Nucleus accumbens (tissue), 56 donors: ENCODE results near the gene TGFBR3L.
"Not testable (repeated sequence)": the region's sequence is repeated elsewhere in the genome, so short reads cannot be mapped to it uniquely, and the experiment has no call there.

ENCODE experiments used
- DNase-seq, 56 donors: peaks; one replicate each; lab custom pipeline; 2025; lab: John Stamatoyannopoulos, UW

Gene TGFBR3L

GRCh38 chr19:7879111-7879807 lies 35.4 kb upstream of the TGFBR3L start:
- no peak for DNase-seq

DNA sequence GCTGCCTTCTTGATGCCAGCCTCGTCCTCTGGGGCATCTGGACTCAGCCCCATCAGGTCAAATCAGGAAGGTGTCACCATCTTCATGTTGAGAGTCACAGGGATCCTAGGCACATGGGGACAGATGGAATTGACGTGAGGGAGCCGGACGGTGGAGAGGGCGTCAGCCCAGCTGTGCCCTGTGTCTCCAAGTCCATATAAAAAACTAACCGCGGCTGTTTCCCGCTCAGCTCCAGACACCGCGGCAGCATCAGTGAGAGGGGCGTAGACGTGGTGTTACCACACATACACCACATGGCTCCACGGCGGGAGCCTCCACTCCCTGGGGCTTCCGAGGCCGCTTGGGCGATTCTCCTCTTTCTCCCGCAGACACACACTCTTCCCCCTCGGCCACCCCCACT lies 34.8 kb upstream of the TGFBR3L start:
- no peak for DNase-seq

GRCh38 chr19:7881910-7882309 lies 32.7 kb upstream of the TGFBR3L start:
- no peak for DNase-seq

DNA sequence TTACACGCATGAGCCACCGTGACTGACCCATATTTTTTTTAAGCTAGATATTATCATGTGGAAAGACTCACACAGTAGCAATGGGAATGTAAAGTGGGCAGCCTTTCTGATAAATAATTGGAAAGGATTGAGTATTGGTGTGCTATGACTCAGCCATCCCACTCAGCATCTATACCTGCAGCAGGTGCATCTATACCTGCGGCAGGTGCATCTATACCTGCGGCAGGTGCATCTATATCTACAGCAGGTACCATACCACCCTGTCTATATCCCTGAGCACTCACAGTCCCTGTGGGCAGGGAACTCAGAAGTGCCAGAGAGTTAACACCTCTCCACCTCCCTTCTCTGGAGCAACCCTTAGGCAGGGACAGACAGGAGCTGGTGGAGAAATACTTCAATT lies 31.5 kb upstream of the TGFBR3L start:
- no peak for DNase-seq

GRCh38 chr19:7883796-7884570 lies 30.6 kb upstream of the TGFBR3L start:
- no peak for DNase-seq

- no peak for DNase-seq
These were observed 28.8 kb upstream of the TGFBR3L start for GRCh38 chr19:7885818-7886217.

DNA sequence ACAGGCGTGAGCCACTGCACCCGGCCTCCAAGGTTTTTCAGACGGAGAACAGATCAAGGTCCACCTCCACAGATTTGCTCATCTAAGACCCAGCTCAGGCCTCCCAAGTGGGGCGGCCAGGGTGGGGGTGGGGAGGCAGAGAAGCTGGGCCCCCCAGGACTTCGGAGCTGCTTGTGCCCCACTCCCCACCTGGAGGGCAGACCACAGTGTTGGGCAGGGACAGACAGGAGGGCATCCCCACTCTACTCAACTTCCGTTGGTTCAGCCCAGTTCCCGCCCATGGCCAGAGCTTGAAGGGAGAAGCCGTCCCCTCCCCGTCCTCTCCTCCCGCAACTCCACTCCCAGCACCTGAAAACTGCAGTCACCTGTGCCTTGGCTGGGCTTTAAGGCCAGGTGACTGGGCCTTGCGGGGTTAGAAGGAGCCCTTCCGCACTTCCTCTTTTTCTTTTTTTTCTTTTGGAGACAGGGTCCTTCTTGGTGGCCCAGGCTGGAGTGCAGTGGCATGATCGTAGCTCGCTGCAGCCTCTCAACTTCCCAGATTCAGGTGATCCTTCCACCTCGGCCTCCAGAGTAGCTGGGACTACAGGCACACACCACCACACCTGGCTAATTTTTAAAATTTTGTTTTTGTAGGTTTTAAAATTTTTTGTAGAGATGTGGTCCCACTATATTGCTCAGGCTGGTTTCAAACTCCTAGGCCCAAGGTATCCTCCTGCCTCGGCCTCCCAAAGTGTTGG lies 27.1 kb upstream of the TGFBR3L start:
- no peak for DNase-seq

- no peak for DNase-seq
These were observed 26.3 kb upstream of the TGFBR3L start, which contains the start of gene LRRC8E for GRCh38 chr19:7888145-7888825. LRRC8E (plus strand) TSS chr19:7888510; CDS start chr19:7895604, 7,094 bp downstream.

DNA sequence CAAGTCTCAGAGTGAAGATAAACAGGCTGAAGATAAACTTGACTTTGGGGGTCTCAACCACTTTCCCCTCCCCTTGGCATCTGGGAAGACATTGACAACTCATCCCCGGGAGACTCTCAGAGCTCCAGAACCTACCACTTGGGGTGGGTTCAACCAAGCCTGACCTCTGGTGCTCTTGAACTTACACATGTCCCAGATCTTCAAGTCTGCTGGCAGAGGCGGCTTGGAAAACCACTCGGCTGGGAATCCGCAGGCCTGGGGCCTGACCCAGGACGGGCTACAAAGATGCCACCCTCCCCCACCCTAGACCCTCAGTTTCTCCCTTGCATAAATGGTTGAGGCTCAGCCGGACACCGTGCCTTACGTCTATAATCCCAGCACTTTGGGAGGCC lies 25.8 kb upstream of the TGFBR3L start:
- no peak for DNase-seq

DNA sequence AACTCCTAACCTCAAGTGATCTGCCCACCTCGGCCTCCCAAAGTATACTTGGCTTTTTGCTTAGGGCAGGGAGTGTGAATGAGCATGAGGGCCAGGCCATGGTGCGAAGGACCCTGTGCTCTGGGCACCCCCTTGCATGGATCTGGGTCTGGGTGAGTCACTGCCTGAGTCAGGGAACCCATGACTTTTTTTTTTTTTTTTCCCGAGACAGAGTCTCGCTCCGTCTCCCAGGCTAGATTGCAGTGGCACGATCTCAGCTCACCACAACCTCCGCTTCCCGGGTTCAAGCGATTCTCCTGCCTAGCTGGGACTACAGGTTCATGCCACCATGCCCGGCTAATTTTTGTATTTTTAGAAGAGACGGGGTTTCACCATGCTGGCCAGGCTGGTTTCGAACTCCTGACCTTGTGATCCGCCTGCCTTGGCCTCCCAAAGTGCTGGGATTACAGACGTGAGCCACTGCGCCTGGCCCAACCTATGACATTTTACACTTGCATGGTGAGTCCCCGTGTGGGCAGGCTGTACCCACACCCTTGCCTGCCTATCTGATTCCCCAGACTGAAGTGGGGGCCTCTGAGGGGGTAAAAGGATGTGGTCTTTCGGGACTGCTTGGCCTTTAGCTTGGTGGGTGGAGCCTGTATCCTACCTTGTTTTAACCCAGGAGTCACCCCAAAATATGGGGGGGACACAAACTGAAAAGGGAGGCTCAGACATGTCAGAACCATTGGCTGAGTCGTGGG lies 21.1 kb upstream of the TGFBR3L start:
- not testable (repeated sequence) for DNase-seq

GRCh38 chr19:7894612-7895309 lies 19.9 kb upstream of the TGFBR3L start:
- DNase-seq = no peak

DNA sequence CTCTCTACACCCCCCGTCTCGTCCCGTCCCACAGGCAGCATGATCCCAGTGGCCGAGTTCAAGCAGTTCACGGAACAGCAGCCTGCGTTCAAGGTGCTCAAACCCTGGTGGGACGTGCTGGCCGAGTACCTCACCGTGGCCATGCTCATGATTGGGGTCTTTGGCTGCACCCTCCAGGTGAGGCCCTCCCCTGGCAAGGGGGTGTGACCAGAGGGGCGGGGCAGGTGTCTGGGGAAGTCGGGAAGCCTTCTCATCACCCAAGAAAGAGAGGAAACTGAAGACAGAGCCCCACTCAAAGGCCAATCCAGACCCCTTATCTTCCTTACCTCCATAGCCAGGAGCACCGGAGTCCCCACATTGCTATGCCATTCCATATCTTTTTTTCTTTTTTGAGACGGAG lies 19.1 kb upstream of the TGFBR3L start:
- no peak for DNase-seq

- no peak for DNase-seq
These were observed 17.3 kb upstream of the TGFBR3L start for GRCh38 chr19:7897292-7897691.

DNA sequence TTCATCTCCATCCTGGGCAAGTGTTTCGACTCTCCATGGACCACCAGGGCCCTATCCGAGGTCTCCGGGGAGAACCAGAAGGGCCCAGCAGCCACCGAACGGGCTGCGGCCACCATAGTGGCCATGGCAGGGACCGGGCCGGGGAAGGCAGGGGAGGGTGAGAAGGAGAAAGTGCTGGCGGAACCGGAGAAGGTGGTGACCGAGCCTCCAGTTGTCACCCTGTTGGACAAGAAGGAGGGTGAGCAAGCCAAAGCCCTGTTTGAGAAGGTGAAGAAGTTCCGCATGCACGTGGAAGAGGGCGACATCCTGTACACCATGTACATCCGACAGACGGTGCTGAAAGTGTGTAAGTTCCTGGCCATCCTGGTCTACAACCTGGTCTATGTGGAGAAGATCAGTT lies 15.7 kb upstream of the TGFBR3L start:
- DNase-seq = no peak

- no peak for DNase-seq
These were observed 14.8 kb upstream of the TGFBR3L start for GRCh38 chr19:7899751-7900378.

GRCh38 chr19:7900401-7900870 lies 14.2 kb upstream of the TGFBR3L start:
- DNase-seq = no peak

GRCh38 chr19:7900931-7901330 lies 13.7 kb upstream of the TGFBR3L start:
- DNase-seq = no peak

DNA sequence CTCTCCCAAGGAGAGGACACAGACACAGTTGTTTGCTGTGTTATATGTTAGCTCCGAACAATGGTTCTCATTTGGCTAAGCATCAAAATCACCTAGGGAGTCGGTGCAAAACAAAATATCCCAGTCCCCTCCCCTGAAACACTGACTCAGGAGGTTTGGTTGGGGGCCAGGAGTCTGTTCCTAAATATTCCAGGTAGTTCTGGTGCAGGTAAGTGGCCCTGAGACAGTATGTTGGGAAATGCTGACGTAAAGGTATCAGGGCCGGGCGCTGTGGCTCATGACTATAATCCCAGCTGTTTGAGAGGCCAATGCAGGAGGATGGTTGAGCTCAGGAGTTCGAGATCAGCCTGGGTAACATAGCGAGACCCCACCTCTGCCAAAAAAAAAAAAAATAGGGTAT lies 13.3 kb upstream of the TGFBR3L start:
- no peak for DNase-seq

DNA sequence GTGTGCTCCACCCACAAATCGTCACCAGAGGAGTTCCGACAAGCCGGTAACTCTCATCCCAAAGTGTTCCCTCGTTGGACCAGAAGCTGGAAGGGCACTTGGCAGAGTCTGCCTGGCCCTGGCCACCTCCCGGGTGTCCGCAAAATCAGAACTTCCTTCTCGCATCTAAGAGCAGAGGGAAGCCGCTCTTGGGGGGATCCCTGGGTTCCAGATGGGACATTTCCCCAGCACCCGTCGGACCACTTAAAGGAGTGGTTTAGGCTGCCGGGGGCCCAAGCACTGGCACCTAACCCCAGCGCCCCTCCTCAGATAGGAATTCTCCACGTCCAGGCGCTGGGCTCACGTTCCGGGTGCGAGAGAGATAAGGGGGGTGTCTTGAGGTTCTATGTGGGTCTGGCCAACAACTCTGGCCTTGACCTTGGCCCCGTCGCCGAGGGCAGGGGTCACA lies 11.8 kb upstream of the TGFBR3L start:
- no peak for DNase-seq
